CD14-positive monocyte (primary cell): ENCODE data around the gene EXOC4. TPM values are rescaled to one million over a fixed set of nuclear protein-coding genes. Genes with fewer than 3 reads are reported as not detected.

Experiments
- DNase-seq, 3 donors: peaks; one replicate each; pipeline ENCODE4 v3.0.0-alpha.2; 2011 to 2022
- H2AFZ ChIP-seq: 2 replicates; pipeline ENCODE4 v1.6.0; 2012; ENCODE audit warnings: mild to moderate bottlenecking, low read depth, low read length, inconsistent platforms; ENCODE audit not compliant: insufficient read depth, poor library complexity, severe bottlenecking
- H3K27ac ChIP-seq, 2 donors: 1 replicate in 1 of 2; 2 replicates in 1 of 2; pipeline ENCODE4 v1.5.1; 2012 to 2013; ENCODE audit warnings: low read length in 2 of 2, control low read depth in 1 of 2, inconsistent platforms in 1 of 2, low read depth in 1 of 2, mild to moderate bottlenecking in 1 of 2
- H3K27me3 ChIP-seq, 2 donors: one replicate each; pipeline versions ENCODE4 v1.6.0 to v1.6.1; 2011 to 2013; ENCODE audit warnings: low read length in 2 of 2; ENCODE audit not compliant: control insufficient read depth in 2 of 2, insufficient read depth in 2 of 2
- H3K36me3 ChIP-seq, 2 donors: replicated peaks in 1 of 2; 1 replicate in 1 of 2; 2 replicates in 1 of 2; pipeline versions ENCODE4 v1.5.1 to v1.6.1; 2012 to 2013; ENCODE audit warnings: low read length in 2 of 2, control low read depth in 1 of 2, inconsistent platforms in 1 of 2, mild to moderate bottlenecking in 1 of 2; ENCODE audit not compliant: insufficient read depth in 2 of 2, control insufficient read depth in 1 of 2
- H3K4me1 ChIP-seq, 2 donors: 1 replicate in 1 of 2; 2 replicates in 1 of 2; pipeline versions ENCODE4 v1.5.1 to v1.6.1; 2012 to 2013; ENCODE audit warnings: low read length in 2 of 2, control low read depth in 1 of 2, inconsistent platforms in 1 of 2, mild to moderate bottlenecking in 1 of 2, moderate library complexity in 1 of 2; ENCODE audit not compliant: insufficient read depth in 2 of 2, control insufficient read depth in 1 of 2
- H3K4me2 ChIP-seq: replicated peaks from 2 replicates; pipeline ENCODE3; 2012; ENCODE audit warnings: low read length, moderate library complexity, mild to moderate bottlenecking; ENCODE audit not compliant: poor library complexity, severe bottlenecking; ENCODE audit errors: extremely low read depth
- H3K4me3 ChIP-seq, 3 experiments: fragments of 200-600 bp in 1 of 3; sonication (generic) in 1 of 3; replicated peaks in 1 of 3; 1 replicate in 2 of 3; 2 replicates in 1 of 3; pipeline ENCODE4 v1.5.1; 2011 to 2013; ENCODE audit warnings: low read length in 3 of 3, mild to moderate bottlenecking in 3 of 3, control low read depth in 2 of 3, low read depth in 2 of 3, inconsistent platforms in 1 of 3, moderate library complexity in 1 of 3
- H3K79me2 ChIP-seq: 2 replicates; pipeline ENCODE4 v1.6.0; 2012; ENCODE audit warnings: mild to moderate bottlenecking, control low read depth, inconsistent platforms, low read length, moderate library complexity; ENCODE audit not compliant: insufficient read depth
- H3K9ac ChIP-seq: 2 replicates; pipeline ENCODE4 v1.6.0; 2017; ENCODE audit warnings: low read length, mild to moderate bottlenecking; ENCODE audit not compliant: insufficient read depth, poor library complexity, severe bottlenecking
- H3K9me3 ChIP-seq, 2 donors: replicated peaks in 1 of 2; 1 replicate in 1 of 2; 2 replicates in 1 of 2; pipeline versions ENCODE4 v1.5.1 to v1.6.1; 2012 to 2013; ENCODE audit warnings: low read length in 2 of 2, control low read depth in 1 of 2; ENCODE audit not compliant: control insufficient read depth in 1 of 2, insufficient read depth in 1 of 2
- H4K20me1 ChIP-seq: 2 replicates; pipeline ENCODE4 v1.6.0; 2012; ENCODE audit warnings: mild to moderate bottlenecking, low read length, control low read depth, moderate library complexity; ENCODE audit not compliant: insufficient read depth
- H3K27ac Mint-ChIP-seq, 7 donors: one replicate each; pipeline ENCODE4 v1.8.0; 2020; ENCODE audit warnings: mild to moderate bottlenecking in 7 of 7, mixed read lengths in 7 of 7, moderate library complexity in 6 of 7, inconsistent platforms in 2 of 7
- H3K27me3 Mint-ChIP-seq, 3 donors: one replicate each; pipeline ENCODE4 v1.8.0; 2021 to 2022; ENCODE audit warnings: low read depth in 3 of 3, mild to moderate bottlenecking in 3 of 3, mixed read lengths in 3 of 3, moderate library complexity in 3 of 3, inconsistent platforms in 1 of 3
- H3K36me3 Mint-ChIP-seq, 2 donors: one replicate each; pipeline ENCODE4 v1.8.0; 2020; ENCODE audit warnings: mixed read lengths in 2 of 2, inconsistent platforms in 1 of 2, mild to moderate bottlenecking in 1 of 2
- H3K4me1 Mint-ChIP-seq: one replicate; pipeline ENCODE4 v1.8.0; 2020; ENCODE audit warnings: mild to moderate bottlenecking, mixed read lengths
- H3K4me3 Mint-ChIP-seq, 2 donors: one replicate each; pipeline ENCODE4 v1.8.0; 2020; ENCODE audit warnings: mild to moderate bottlenecking in 2 of 2, mixed read lengths in 2 of 2, moderate library complexity in 1 of 2
- H3K9me3 Mint-ChIP-seq, 7 donors: one replicate each; pipeline ENCODE4 v1.8.0; 2020 to 2022; ENCODE audit warnings: mixed read lengths in 7 of 7, mild to moderate bottlenecking in 6 of 7, moderate library complexity in 6 of 7, inconsistent platforms in 2 of 7
- CTCF ChIP-seq: fragments of 200-600 bp; IDR thresholded peaks from one replicate; pipeline ENCODE4 v1.8.0; 2022; ENCODE audit warnings: antibody characterized with exemption, mild to moderate bottlenecking
- WGBS: methylation state at CpG from one replicate; pipeline ENCODE4 v1.1.5; 2013; ENCODE audit warnings: missing lambda C conversion rate; ENCODE audit not compliant: insufficient coverage; 5-methylcytosine and 5-hydroxymethylcytosine counted together
- intact Hi-C, 2 donors: fragments of 100-400 bp; cut with micrococcal nuclease; formaldehyde crosslinking; loops; one replicate each; pipeline versions ENCODE4 v1.15.0 to v1.15.1; 2023
- polyA plus RNA-seq, 3 donors: library from polyadenylated mRNA; depleted of rRNA in 1 of 3; unstranded in 2 of 3; stranded (reverse) in 1 of 3; fragments of 300-500 nt in 2 of 3; fragments of >200 nt in 1 of 3; fragmentation: Illumina TruSeq in 2 of 3; gene quantifications; 1 replicate in 2 of 3; 2 replicates in 1 of 3; pipeline ENCODE4 v1.2.3, GENCODE V29; 2012 to 2021

The EXOC4 gene
- polyA plus RNA-seq, 3 donors: 20.6 to 22.3 (median 22.3) TPM

GRCh38 chr7:133536450-133536849 is 283.6 kb downstream of the EXOC4 start:
- H3K4me2 ChIP-seq: no peak overlapping the region
- TF ChIP-seq CTCF: no peak
- H3K9me3 Mint-ChIP-seq: no peaks in the 10 kb centered on the region
- H3K36me3 ChIP-seq: no peaks in the 10 kb centered on the region
- DNase-seq: no peak
- no peak overlapping the region for H2AFZ ChIP-seq
- no peak overlapping the region for H3K4me3 Mint-ChIP-seq
- no peak overlapping the region for H3K27ac ChIP-seq
- H3K9me3 ChIP-seq: no peaks in the 10 kb centered on the region
- WGBS: 100% methylated on average over 1 of the region's 2 CpGs
- H3K4me1 Mint-ChIP-seq: peaks cover 17% of the 10 kb centered on the region
- no peaks in the 10 kb centered on the region for H4K20me1 ChIP-seq
- no peaks in the 10 kb centered on the region for H3K79me2 ChIP-seq
- H3K36me3 Mint-ChIP-seq: peaks cover 5 to 6% of the 10 kb centered on the region in 2 donors
- no peak overlapping the region for H3K4me3 ChIP-seq
- intact Hi-C loops: loop anchor here in 1 of 2 donors (5.0 kb wide), 1 partner anchor 61 kb away; no protein-coding TSS in a partner anchor
- H3K27me3 Mint-ChIP-seq: no peaks in the 10 kb centered on the region
- no peak overlapping the region for H3K9ac ChIP-seq
- peaks cover 0 to 8% of the 10 kb centered on the region in 2 donors for H3K4me1 ChIP-seq
- no peaks in the 10 kb centered on the region for H3K27me3 ChIP-seq
- no peak overlapping the region for H3K27ac Mint-ChIP-seq

GRCh38 chr7:133539016-133539415 is 286.1 kb downstream of the EXOC4 start:
- Histone ChIP-seq H3K4me3 (no peak overlapping the region), H2AFZ (no peak overlapping the region), H4K20me1 (no peaks in the 10 kb centered on the region), H3K27me3 (no peaks in the 10 kb centered on the region), H3K4me1 (peaks cover 0 to 8% of the 10 kb centered on the region in 2 donors), H3K79me2 (no peaks in the 10 kb centered on the region), H3K36me3 (no peaks in the 10 kb centered on the region), H3K4me2 (no peak overlapping the region), H3K27ac (no peak overlapping the region), H3K9ac (no peak overlapping the region), H3K9me3 (no peaks in the 10 kb centered on the region)
- H3K9me3 Mint-ChIP-seq: no peaks in the 10 kb centered on the region
- no peaks in the 10 kb centered on the region for H3K27me3 Mint-ChIP-seq
- no peak overlapping the region for H3K27ac Mint-ChIP-seq
- no peak for DNase-seq
- H3K36me3 Mint-ChIP-seq: peaks cover 5 to 6% of the 10 kb centered on the region in 2 donors
- H3K4me3 Mint-ChIP-seq: no peak overlapping the region
- peaks cover 17% of the 10 kb centered on the region for H3K4me1 Mint-ChIP-seq
- no CpG with 5 or more reads among the region's 2 CpGs for WGBS
- intact Hi-C loops: loop anchor here in 1 of 2 donors (5.0 kb wide), 1 partner anchor 58 kb away; no protein-coding TSS in a partner anchor
- TF ChIP-seq CTCF: no peak
